Mesenchymal stem cell (in vitro differentiated cells and primary cell): ENCODE data around the gene SASH1.

Source experiments
- DNase-seq: peaks from one replicate; pipeline ENCODE4 v3.0.0-alpha.2; 2013
- H2AFZ ChIP-seq: one replicate; pipeline ENCODE4 v1.6.1; 2013; ENCODE audit warnings: low read depth, mild to moderate bottlenecking, control low read depth, inconsistent platforms, low read length, moderate library complexity
- H2AK5ac ChIP-seq: 2 replicates; pipeline ENCODE4 v1.6.1; 2013; ENCODE audit warnings: low read length, moderate library complexity, mild to moderate bottlenecking, inconsistent platforms; ENCODE audit not compliant: severe bottlenecking
- H2BK120ac ChIP-seq: one replicate; pipeline ENCODE4 v1.6.1; 2013; ENCODE audit warnings: low read depth, mild to moderate bottlenecking, inconsistent platforms, low read length, moderate library complexity
- H2BK12ac ChIP-seq, 2 experiments: one replicate each; pipeline ENCODE4 v1.6.1; 2013; ENCODE audit warnings: inconsistent platforms in 2 of 2, low read length in 2 of 2, mild to moderate bottlenecking in 2 of 2, moderate library complexity in 2 of 2, control low read depth in 1 of 2
- H2BK15ac ChIP-seq: one replicate; pipeline ENCODE4 v1.6.1; 2013; ENCODE audit warnings: mild to moderate bottlenecking, low read depth, inconsistent platforms; ENCODE audit not compliant: poor library complexity, severe bottlenecking
- H2BK5ac ChIP-seq: 2 replicates; pipeline ENCODE4 v1.6.1; 2013; ENCODE audit warnings: low read depth, mild to moderate bottlenecking, low read length, control low read depth, inconsistent platforms; ENCODE audit not compliant: poor library complexity, severe bottlenecking
- H3K14ac ChIP-seq, 2 experiments: one replicate each; pipeline ENCODE4 v1.6.1; 2013; ENCODE audit warnings: inconsistent platforms in 2 of 2, low read length in 2 of 2, control low read depth in 1 of 2, mild to moderate bottlenecking in 1 of 2, moderate library complexity in 1 of 2
- H3K18ac ChIP-seq, 2 experiments: one replicate each; pipeline ENCODE4 v1.6.1; 2013; ENCODE audit warnings: inconsistent platforms in 2 of 2, low read length in 2 of 2, control low read depth in 1 of 2, low read depth in 1 of 2, mild to moderate bottlenecking in 1 of 2
- H3K23ac ChIP-seq, 2 experiments: one replicate each; pipeline ENCODE4 v1.6.1; 2013; ENCODE audit warnings: inconsistent platforms in 2 of 2, low read length in 2 of 2, mild to moderate bottlenecking in 2 of 2, moderate library complexity in 2 of 2, control low read depth in 1 of 2
- H3K27ac ChIP-seq: 2 replicates; pipeline ENCODE4 v1.5.1; 2013; ENCODE audit warnings: mild to moderate bottlenecking, moderate library complexity, low read length, control low read depth, inconsistent platforms; ENCODE audit not compliant: poor library complexity, severe bottlenecking
- H3K27me3 ChIP-seq, 2 experiments: 2 replicates each; pipeline versions ENCODE4 v1.6.1 to v1.7.0; 2013; ENCODE audit warnings: low read length in 2 of 2, mild to moderate bottlenecking in 2 of 2, moderate library complexity in 2 of 2, control low read depth in 1 of 2, inconsistent platforms in 1 of 2; ENCODE audit not compliant: control insufficient read depth in 1 of 2, insufficient read depth in 1 of 2
- H3K36me3 ChIP-seq, 2 experiments: 2 replicates each; pipeline versions ENCODE4 v1.6.1 to v1.7.0; 2013; ENCODE audit warnings: low read length in 2 of 2, control low read depth in 1 of 2, inconsistent platforms in 1 of 2, low read depth in 1 of 2, mild to moderate bottlenecking in 1 of 2; ENCODE audit not compliant: insufficient read depth in 2 of 2, control insufficient read depth in 1 of 2
- H3K4ac ChIP-seq, 2 experiments: one replicate each; pipeline ENCODE4 v1.6.1; 2013; ENCODE audit warnings: inconsistent platforms in 2 of 2, low read length in 2 of 2, mild to moderate bottlenecking in 2 of 2, moderate library complexity in 2 of 2, control low read depth in 1 of 2, low read depth in 1 of 2
- H3K4me1 ChIP-seq: 2 replicates; pipeline ENCODE4 v1.6.1; 2013; ENCODE audit warnings: low read depth, low read length, control low read depth; ENCODE audit not compliant: control insufficient read depth, insufficient read depth
- H3K4me2 ChIP-seq: 2 replicates; pipeline ENCODE4 v1.6.1; 2013; ENCODE audit warnings: low read length, mild to moderate bottlenecking, inconsistent platforms; ENCODE audit not compliant: poor library complexity, severe bottlenecking
- H3K4me3 ChIP-seq, 2 experiments: 2 replicates each; pipeline versions ENCODE4 v1.5.1 to v1.7.0; 2013; ENCODE audit warnings: low read length in 2 of 2, mild to moderate bottlenecking in 2 of 2, control low read depth in 1 of 2, low read depth in 1 of 2; ENCODE audit not compliant: insufficient read depth in 1 of 2
- H3K79me1 ChIP-seq: replicated peaks from 2 replicates; pipeline ENCODE4 v1.6.1; 2013; ENCODE audit warnings: mild to moderate bottlenecking, control low read depth, low read length, inconsistent platforms; ENCODE audit not compliant: poor library complexity, severe bottlenecking
- H3K9ac ChIP-seq: 2 replicates; pipeline ENCODE4 v1.7.0; 2013; ENCODE audit warnings: mild to moderate bottlenecking, low read length, moderate library complexity
- H3K9me3 ChIP-seq: 2 replicates; pipeline ENCODE4 v1.7.0; 2013; ENCODE audit warnings: mild to moderate bottlenecking, low read length; ENCODE audit not compliant: control insufficient read depth
- H4K8ac ChIP-seq: one replicate; pipeline ENCODE4 v1.6.1; 2013; ENCODE audit warnings: inconsistent platforms, mild to moderate bottlenecking, low read length, moderate library complexity
- H4K91ac ChIP-seq: one replicate; pipeline ENCODE4 v1.6.1; 2013; ENCODE audit warnings: mild to moderate bottlenecking, low read length, inconsistent platforms
- WGBS: methylation state at CpG from one replicate; pipeline ENCODE4 v1.1.7; 2013; ENCODE audit warnings: mixed read lengths; 5-methylcytosine and 5-hydroxymethylcytosine counted together

SASH1 gene

GRCh38 chr6:148364056-148364824 is 21.6 kb downstream of the SASH1 start:
- Histone ChIP-seq H3K4ac (peak overlapping the region in 1 of 2 experiments; percentile 29), H4K91ac (no peak overlapping the region), H2BK120ac (no peak overlapping the region), H3K9me3 (no peaks in the 10 kb centered on the region), H3K27ac (no peak overlapping the region), H3K14ac (no peak overlapping the region), H2BK5ac (no peak overlapping the region), H2BK12ac (peak overlapping the region in 1 of 2 experiments; percentile 15), H3K36me3 (peaks cover 0 to 4% of the 10 kb centered on the region in 2 experiments), H3K27me3 (no peaks in the 10 kb centered on the region), H2AFZ (no peak overlapping the region), H4K8ac (no peak overlapping the region), H3K4me1 (peaks cover 3% of the 10 kb centered on the region), H3K18ac (peak overlapping the region in 1 of 2 experiments; percentile 54), H3K23ac (no peak overlapping the region), H3K4me3 (peak overlapping the region in 1 of 2 experiments; percentile 42), H2BK15ac (no peak overlapping the region), H3K9ac (peak overlapping the region; percentile 63), H3K79me1 (peaks cover 25% of the 10 kb centered on the region), H2AK5ac (no peak overlapping the region), H3K4me2 (no peak overlapping the region)
- peak; percentile 96 for DNase-seq
- 13% methylated on average over 8 of the region's 11 CpGs for WGBS

- no peaks in the 10 kb centered on the region for H3K27me3 ChIP-seq
Measured at GRCh38 chr6:148365041-148365440, 22.4 kb downstream of the SASH1 start.

GRCh38 chr6:148367411-148368024 is 24.9 kb downstream of the SASH1 start:
- H3K79me1 ChIP-seq = peaks cover 24% of the 10 kb centered on the region
- WGBS = 52% methylated on average over 8 of the region's 11 CpGs
- H3K9me3 ChIP-seq = no peaks in the 10 kb centered on the region

More at GRCh38 chr6:148365041-148365440, 22.4 kb downstream of the SASH1 start:
- Histone ChIP-seq H2BK120ac (no peak overlapping the region), H3K27ac (no peak overlapping the region), H3K4ac (no peak overlapping the region), H3K36me3 (peaks cover 0 to 4% of the 10 kb centered on the region in 2 experiments), H4K8ac (no peak overlapping the region), H3K18ac (no peak overlapping the region), H2BK15ac (no peak overlapping the region), H2BK5ac (no peak overlapping the region), H3K4me3 (no peak overlapping the region), H3K9me3 (no peaks in the 10 kb centered on the region), H3K4me1 (peaks cover 3% of the 10 kb centered on the region), H2AFZ (no peak overlapping the region), H3K79me1 (peaks cover 24% of the 10 kb centered on the region), H3K23ac (no peak overlapping the region), H3K14ac (no peak overlapping the region), H2BK12ac (no peak overlapping the region), H4K91ac (no peak overlapping the region), H3K4me2 (no peak overlapping the region), H3K9ac (peak overlapping the region; percentile 48), H2AK5ac (no peak overlapping the region)
- WGBS = 73% methylated on average over 3 of the region's 3 CpGs
- DNase-seq = no peak

GRCh38 chr6:148370176-148370575 is 27.5 kb downstream of the SASH1 start:
- Histone ChIP-seq H3K23ac (no peak overlapping the region), H3K27me3 (no peaks in the 10 kb centered on the region), H4K91ac (no peak overlapping the region), H3K4me3 (no peak overlapping the region), H3K9me3 (no peaks in the 10 kb centered on the region), H2AFZ (no peak overlapping the region), H2AK5ac (no peak overlapping the region), H3K36me3 (peaks cover 0 to 8% of the 10 kb centered on the region in 2 experiments), H4K8ac (no peak overlapping the region), H3K14ac (no peak overlapping the region), H2BK15ac (no peak overlapping the region), H3K27ac (no peak overlapping the region), H3K9ac (no peak overlapping the region), H3K79me1 (peaks cover 29% of the 10 kb centered on the region), H3K18ac (no peak overlapping the region), H2BK5ac (no peak overlapping the region), H3K4me1 (peaks cover 3% of the 10 kb centered on the region), H3K4ac (no peak overlapping the region), H2BK120ac (no peak overlapping the region), H2BK12ac (no peak overlapping the region), H3K4me2 (no peak overlapping the region)
- WGBS = 96% methylated on average over 2 of the region's 2 CpGs
- DNase-seq = peak; percentile 51

More at GRCh38 chr6:148367411-148368024, 24.9 kb downstream of the SASH1 start:
- no peak overlapping the region for H3K27ac ChIP-seq
- no peaks in the 10 kb centered on the region for H3K27me3 ChIP-seq
- H3K23ac ChIP-seq = no peak overlapping the region
- H3K14ac ChIP-seq = no peak overlapping the region
- H2BK15ac ChIP-seq = peak overlapping the region; percentile 13
- peak overlapping the region; percentile 62 for H4K8ac ChIP-seq
- H3K18ac ChIP-seq = peak overlapping the region; percentile 0 to 77
- peak overlapping the region; percentile 7 for H4K91ac ChIP-seq
- H2BK12ac ChIP-seq = peak overlapping the region; percentile 32 to 63
- H3K4me2 ChIP-seq = no peak overlapping the region
- H3K4ac ChIP-seq = peak overlapping the region in 1 of 2 experiments; percentile 67
- peak overlapping the region; percentile 83 for H2BK120ac ChIP-seq
- H3K36me3 ChIP-seq = peaks cover 0 to 8% of the 10 kb centered on the region in 2 experiments
- no peak overlapping the region for H3K4me3 ChIP-seq
- no peak overlapping the region for H2AFZ ChIP-seq
- peaks cover 3% of the 10 kb centered on the region for H3K4me1 ChIP-seq
- peak; percentile 85 for DNase-seq
- peak overlapping the region; percentile 53 for H3K9ac ChIP-seq
- H2AK5ac ChIP-seq = no peak overlapping the region
- no peak overlapping the region for H2BK5ac ChIP-seq
